ENCODE measurements around the gene DBP.
A peak's percentile ranks its signal among the peaks of the same experiment; 100 is the strongest.

Gene DBP

GRCh38 chr19:48616491-48617056 is 20.6 kb downstream of the DBP start:
- no peak for DNase-seq (ENCODE audit: low read depth, low spot score)

GRCh38 chr19:48616041-48616436 is 21.1 kb downstream of the DBP start:
- no peak for DNase-seq (ENCODE audit: low read depth, low spot score)

More at GRCh38 chr19:48616491-48617056, 20.6 kb downstream of the DBP start:
- no peak overlapping the region for H3K4me3 ChIP-seq (ENCODE audit: low read length)

GRCh38 chr19:48615231-48616040 is 21.7 kb downstream of the DBP start:
- H3K4me3 ChIP-seq (ENCODE audit: low read length), result no peak overlapping the region
- no peak for DNase-seq (ENCODE audit: low read depth, low spot score)

More at GRCh38 chr19:48616041-48616436, 21.1 kb downstream of the DBP start:
- no peak overlapping the region for H3K4me3 ChIP-seq (ENCODE audit: low read length)

GRCh38 chr19:48614436-48615230 is 22.5 kb downstream of the DBP start, which contains the start of gene FAM83E:
FAM83E (minus strand) TSS chr19:48615076; CDS start chr19:48613372, 1,704 bp downstream.
- no peak within 1 kb of the TSS for H3K4me3 ChIP-seq (ENCODE audit: low read length)
- DNase-seq (ENCODE audit: low read depth, low spot score), result no peak

GRCh38 chr19:48613852-48614435 is 23.2 kb downstream of the DBP start:
- no peak overlapping the region for H3K4me3 ChIP-seq (ENCODE audit: low read length)
- no peak for DNase-seq (ENCODE audit: low read depth, low spot score)

- no peak overlapping the region for H3K4me3 ChIP-seq (ENCODE audit: low read length)
- no peak for DNase-seq (ENCODE audit: low read depth, low spot score)
Measured at GRCh38 chr19:48613024-48613851, 23.9 kb downstream of the DBP start.

- DNase-seq (ENCODE audit: low read depth, low spot score), result no peak
- no peak overlapping the region for H3K4me3 ChIP-seq (ENCODE audit: low read length)
Measured at GRCh38 chr19:48611872-48612271, 25.3 kb downstream of the DBP start.

- H3K4me3 ChIP-seq (ENCODE audit: low read length), result no peak overlapping the region
- DNase-seq (ENCODE audit: low read depth, low spot score), result no peak
Measured at GRCh38 chr19:48609571-48610108, 27.5 kb downstream of the DBP start.

- peak overlapping the region; percentile 5; the same call in 1 of the 2 replicates for H3K4me3 ChIP-seq (ENCODE audit: low read length)
- DNase-seq (ENCODE audit: low read depth, low spot score), result peak; percentile 57
Measured at GRCh38 chr19:48608798-48609263, 28.3 kb downstream of the DBP start.

- DNase-seq (ENCODE audit: low read depth, low spot score), result no peak
- H3K4me3 ChIP-seq (ENCODE audit: low read length), result no peak overlapping the region
Measured at GRCh38 chr19:48607359-48607755, 29.8 kb downstream of the DBP start.

- H3K4me3 ChIP-seq (ENCODE audit: low read length), result no peak within 1 kb of the TSS
Measured at GRCh38 chr19:48606463-48607358, 30.5 kb downstream of the DBP start, which contains the start of gene SPACA4. SPACA4 (plus strand) TSS chr19:48606742; CDS start chr19:48606979, 237 bp downstream.

GRCh38 chr19:48603850-48604249 is 33.3 kb downstream of the DBP start:
- no peak overlapping the region for H3K4me3 ChIP-seq (ENCODE audit: low read length)
- no peak for DNase-seq (ENCODE audit: low read depth, low spot score)

More at GRCh38 chr19:48606463-48607358, 30.5 kb downstream of the DBP start, which contains the start of gene SPACA4:
- no peak for DNase-seq (ENCODE audit: low read depth, low spot score)

- no peak for DNase-seq (ENCODE audit: low read depth, low spot score)
- H3K4me3 ChIP-seq (ENCODE audit: low read length), result no peak overlapping the region
Measured at GRCh38 chr19:48603449-48603848, 33.7 kb downstream of the DBP start.

- DNase-seq (ENCODE audit: low read depth, low spot score), result no peak
- no peak overlapping the region for H3K4me3 ChIP-seq (ENCODE audit: low read length)
Measured at GRCh38 chr19:48603001-48603400, 34.2 kb downstream of the DBP start.

- no peak overlapping the region for H3K4me3 ChIP-seq (ENCODE audit: low read length)
- no peak for DNase-seq (ENCODE audit: low read depth, low spot score)
Measured at GRCh38 chr19:48600679-48601417, 36.3 kb downstream of the DBP start.

- H3K4me3 ChIP-seq (ENCODE audit: low read length), result no peak overlapping the region
- no peak for DNase-seq (ENCODE audit: low read depth, low spot score)
Measured at GRCh38 chr19:48598996-48599700, 38.0 kb downstream of the DBP start.
